GM23338 (cell line): ENCODE measurements around the gene FCHO2. TPM values are rescaled to one million over a fixed set of nuclear protein-coding genes. Genes with fewer than 3 reads are reported as not detected.

Experiments
- ATAC-seq: fragments of 200-7000 bp; cut with Tn5 transposase; 3 replicates; pipeline ENCODE4 v1.9.1; 2020
- DNase-seq: peaks from one replicate; pipeline ENCODE4 v3.0.0-alpha.2; 2015; ENCODE audit warnings: low spot score
- H2AFZ ChIP-seq: fragments of 200-600 bp; sonication (generic); 2 replicates; pipeline ENCODE4 v1.8.0; 2016; ENCODE audit warnings: antibody characterized with exemption, mild to moderate bottlenecking, moderate library complexity
- H3F3A ChIP-seq: fragments of 200-600 bp; sonication (generic); replicated peaks from 2 replicates; pipeline ENCODE4 v1.8.0; 2017; ENCODE audit warnings: antibody characterized with exemption, mixed run types, low read depth
- H3K27ac ChIP-seq: fragments of 200-600 bp; sonication (generic); 2 replicates; pipeline ENCODE4 v1.6.1; 2016; ENCODE audit warnings: low read depth
- H3K27me3 ChIP-seq: fragments of 200-600 bp; sonication (generic); 2 replicates; pipeline ENCODE4 v1.8.0; 2016; ENCODE audit warnings: mild to moderate bottlenecking, mixed run types, moderate library complexity; ENCODE audit not compliant: insufficient read depth
- H3K36me3 ChIP-seq: fragments of 200-600 bp; sonication (generic); 2 replicates; pipeline ENCODE4 v1.8.0; 2016; ENCODE audit warnings: mild to moderate bottlenecking; ENCODE audit not compliant: insufficient read depth
- H3K4me1 ChIP-seq: fragments of 200-600 bp; sonication (generic); 2 replicates; pipeline ENCODE4 v1.8.0; 2016; ENCODE audit warnings: mild to moderate bottlenecking, moderate library complexity; ENCODE audit not compliant: insufficient read depth
- H3K4me2 ChIP-seq: fragments of 200-600 bp; sonication (generic); 2 replicates; pipeline ENCODE4 v1.7.1; 2017; ENCODE audit warnings: mixed run types
- H3K4me3 ChIP-seq: fragments of 200-600 bp; sonication (generic); 2 replicates; pipeline ENCODE4 v1.6.1; 2016; ENCODE audit warnings: mixed run types
- H3K79me2 ChIP-seq: fragments of 200-600 bp; sonication (generic); replicated peaks from 2 replicates; pipeline ENCODE4 v1.8.0; 2017; ENCODE audit warnings: mild to moderate bottlenecking; ENCODE audit not compliant: insufficient read depth
- H3K9me2 ChIP-seq: fragments of 200-600 bp; sonication (generic); 2 replicates; pipeline ENCODE4 v1.8.0; 2017; ENCODE audit not compliant: insufficient read depth
- H4K20me1 ChIP-seq: fragments of 200-600 bp; sonication (generic); replicated peaks from 2 replicates; pipeline ENCODE4 v1.8.0; 2017; ENCODE audit warnings: mild to moderate bottlenecking; ENCODE audit not compliant: insufficient read depth
- H3K27ac Mint-ChIP-seq: 2 replicates; pipeline ENCODE4 v1.8.0; 2020; ENCODE audit warnings: inconsistent platforms, mild to moderate bottlenecking, moderate library complexity, mixed read lengths
- H3K27me3 Mint-ChIP-seq: 3 replicates; pipeline ENCODE4 v1.8.0; 2022; ENCODE audit warnings: low read depth, mild to moderate bottlenecking, moderate library complexity, mixed read lengths, inconsistent platforms; ENCODE audit not compliant: insufficient read depth, poor library complexity
- H3K36me3 Mint-ChIP-seq: 3 replicates; pipeline ENCODE4 v1.8.0; 2021; ENCODE audit warnings: low read depth, mild to moderate bottlenecking, inconsistent platforms, moderate library complexity, mixed read lengths
- H3K4me1 Mint-ChIP-seq: 3 replicates; pipeline ENCODE4 v1.8.0; 2020; ENCODE audit warnings: mild to moderate bottlenecking, inconsistent platforms, mixed read lengths
- H3K4me3 Mint-ChIP-seq: 3 replicates; pipeline ENCODE4 v1.8.0; 2021; ENCODE audit warnings: moderate library complexity, mild to moderate bottlenecking, inconsistent platforms, mixed read lengths
- H3K9me3 Mint-ChIP-seq: 3 replicates; pipeline ENCODE4 v1.8.0; 2020; ENCODE audit warnings: moderate library complexity, mild to moderate bottlenecking, inconsistent platforms, mixed read lengths
- CREB1 ChIP-seq: fragments of 250-450 bp; sonication (Bioruptor Pico); IDR thresholded peaks from 2 replicates; pipeline ENCODE4 v1.5.0; 2020; ENCODE audit warnings: low read depth, mild to moderate bottlenecking, moderate library complexity
- EZH2 ChIP-seq: fragments of 200-600 bp; sonication (generic); IDR thresholded peaks from one replicate; pipeline ENCODE4 v1.8.0; 2017; ENCODE audit warnings: antibody characterized with exemption, mild to moderate bottlenecking, low read depth; ENCODE audit not compliant: unreplicated experiment
- EZH2phosphoT487 ChIP-seq: fragments of 200-600 bp; sonication (generic); IDR thresholded peaks from one replicate; pipeline ENCODE4 v1.8.1; 2018; ENCODE audit warnings: antibody characterized with exemption; ENCODE audit not compliant: unreplicated experiment
- JUNB ChIP-seq: IDR thresholded peaks from one replicate; pipeline ENCODE4 v1.6.1; 2016; ENCODE audit warnings: antibody characterized with exemption; ENCODE audit not compliant: unreplicated experiment
- NANOG ChIP-seq: IDR thresholded peaks from 2 replicates; pipeline ENCODE4 v1.6.1; 2016; ENCODE audit warnings: antibody characterized with exemption, borderline replicate concordance
- POLR2AphosphoS5 ChIP-seq: IDR thresholded peaks from 2 replicates; pipeline ENCODE4 v1.6.1; 2016; ENCODE audit warnings: antibody characterized with exemption, low read depth
- STAT1 ChIP-seq: IDR thresholded peaks from one replicate; pipeline ENCODE4 v1.6.1; 2016; ENCODE audit warnings: antibody characterized with exemption; ENCODE audit not compliant: unreplicated experiment
- ZNF114 ChIP-seq: fragments of 250-450 bp; sonication (Bioruptor Pico); IDR thresholded peaks from 2 replicates; pipeline ENCODE4 v1.5.0; 2020; ENCODE audit warnings: mild to moderate bottlenecking, moderate library complexity
- ZNF331 ChIP-seq: fragments of 250-450 bp; sonication (Bioruptor Pico); IDR thresholded peaks from 2 replicates; pipeline ENCODE4 v1.5.0; 2020; ENCODE audit warnings: low read depth, mild to moderate bottlenecking, moderate library complexity
- polyA plus RNA-seq: library from polyadenylated mRNA; unstranded; fragments of >200 nt; fragmentation: Nextera tagmentation; extraction: Ambion mirVana; gene quantifications from 2 replicates; pipeline ENCODE4 v1.2.1, GENCODE V29; 2016
- total RNA-seq: library from RNA; depleted of rRNA; stranded (reverse); fragments of >200 nt; shearing (Covaris generic); gene quantifications from 2 replicates; pipeline ENCODE4 v1.2.3, GENCODE V29; 2014
- TF ChIP-seq, protein P1 (sequence below): IDR thresholded peaks from 2 replicates; pipeline ENCODE4 v1.6.1; 2016; ENCODE audit warnings: antibody characterized with exemption
- TF ChIP-seq, protein P2 (sequence below), 2 experiments: fragments of 200-600 bp in 1 of 2; sonication (generic) in 1 of 2; conservative IDR thresholded peaks; 2 replicates each; pipeline versions ENCODE4 v1.5.1 to v1.6.1; 2016 to 2017; ENCODE audit warnings: antibody characterized with exemption in 2 of 2, low read depth in 2 of 2, mild to moderate bottlenecking in 2 of 2, moderate library complexity in 1 of 2
- TF ChIP-seq, protein P3 (sequence below): IDR thresholded peaks from one replicate; pipeline ENCODE4 v1.6.1; 2018; ENCODE audit warnings: antibody characterized with exemption; ENCODE audit not compliant: unreplicated experiment
- TF ChIP-seq, protein P4 (sequence below): fragments of 250-450 bp; sonication (Bioruptor Pico); IDR thresholded peaks from 2 replicates; pipeline ENCODE4 v1.5.0; 2020; ENCODE audit warnings: mild to moderate bottlenecking, moderate library complexity

FCHO2 gene
- total and polyA plus RNA-seq, 2 experiments from 2014 or later: 8.4 to 10.1 TPM

DNA sequence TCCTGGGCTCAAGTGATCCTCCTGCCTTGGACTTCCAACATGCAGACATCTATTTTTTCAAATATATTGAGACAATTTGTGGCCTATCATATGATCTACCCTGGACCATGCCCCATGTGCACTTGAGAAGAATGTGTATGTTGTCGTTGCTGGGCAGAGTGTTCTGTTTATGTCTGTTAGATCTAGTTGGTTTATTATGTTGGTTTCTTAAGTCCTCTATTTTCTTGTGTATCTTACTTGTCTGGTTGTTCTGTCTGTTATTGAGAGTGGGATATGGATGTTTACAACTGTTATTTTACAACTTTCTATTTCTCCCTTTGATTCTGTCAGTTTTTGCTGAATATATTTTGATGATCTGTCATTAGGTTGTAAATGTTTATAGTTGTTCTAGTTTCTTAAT is 154.3 kb downstream of the FCHO2 start:
- ATAC-seq (no peak), DNase-seq (no peak)
- no peaks in the 10 kb centered on the region for H4K20me1 ChIP-seq
- H2AFZ ChIP-seq: no peak overlapping the region
- no peaks in the 10 kb centered on the region for H3K79me2 ChIP-seq
- Mint-ChIP-seq H3K4me1 (peaks cover 5% of the 10 kb centered on the region; the same call in 2 of the 3 replicates), H3K27me3 (no peaks in the 10 kb centered on the region), H3K27ac (no peak overlapping the region), H3K4me3 (no peak overlapping the region), H3K9me3 (peaks cover 6% of the 10 kb centered on the region; the same call in 1 of the 3 replicates), H3K36me3 (no peaks in the 10 kb centered on the region; the same call in 2 of the 3 replicates)
- TF ChIP-seq NANOG: no peak
- TF ChIP-seq, protein P1, sequence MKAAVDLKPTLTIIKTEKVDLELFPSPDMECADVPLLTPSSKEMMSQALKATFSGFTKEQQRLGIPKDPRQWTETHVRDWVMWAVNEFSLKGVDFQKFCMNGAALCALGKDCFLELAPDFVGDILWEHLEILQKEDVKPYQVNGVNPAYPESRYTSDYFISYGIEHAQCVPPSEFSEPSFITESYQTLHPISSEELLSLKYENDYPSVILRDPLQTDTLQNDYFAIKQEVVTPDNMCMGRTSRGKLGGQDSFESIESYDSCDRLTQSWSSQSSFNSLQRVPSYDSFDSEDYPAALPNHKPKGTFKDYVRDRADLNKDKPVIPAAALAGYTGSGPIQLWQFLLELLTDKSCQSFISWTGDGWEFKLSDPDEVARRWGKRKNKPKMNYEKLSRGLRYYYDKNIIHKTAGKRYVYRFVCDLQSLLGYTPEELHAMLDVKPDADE: no peak
- no peak for TF ChIP-seq ZNF114 (CRISPR knock-in tag)
- no peak for TF ChIP-seq CREB1
- TF ChIP-seq EZH2phosphoT487: no peak
- TF ChIP-seq, protein P2, sequence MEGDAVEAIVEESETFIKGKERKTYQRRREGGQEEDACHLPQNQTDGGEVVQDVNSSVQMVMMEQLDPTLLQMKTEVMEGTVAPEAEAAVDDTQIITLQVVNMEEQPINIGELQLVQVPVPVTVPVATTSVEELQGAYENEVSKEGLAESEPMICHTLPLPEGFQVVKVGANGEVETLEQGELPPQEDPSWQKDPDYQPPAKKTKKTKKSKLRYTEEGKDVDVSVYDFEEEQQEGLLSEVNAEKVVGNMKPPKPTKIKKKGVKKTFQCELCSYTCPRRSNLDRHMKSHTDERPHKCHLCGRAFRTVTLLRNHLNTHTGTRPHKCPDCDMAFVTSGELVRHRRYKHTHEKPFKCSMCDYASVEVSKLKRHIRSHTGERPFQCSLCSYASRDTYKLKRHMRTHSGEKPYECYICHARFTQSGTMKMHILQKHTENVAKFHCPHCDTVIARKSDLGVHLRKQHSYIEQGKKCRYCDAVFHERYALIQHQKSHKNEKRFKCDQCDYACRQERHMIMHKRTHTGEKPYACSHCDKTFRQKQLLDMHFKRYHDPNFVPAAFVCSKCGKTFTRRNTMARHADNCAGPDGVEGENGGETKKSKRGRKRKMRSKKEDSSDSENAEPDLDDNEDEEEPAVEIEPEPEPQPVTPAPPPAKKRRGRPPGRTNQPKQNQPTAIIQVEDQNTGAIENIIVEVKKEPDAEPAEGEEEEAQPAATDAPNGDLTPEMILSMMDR (conservative IDR thresholded peaks at IDR 0.05; ENCODE audit: low read depth in 2 of 2): no peak
- no peak for TF ChIP-seq POLR2AphosphoS5
- no peak for TF ChIP-seq EZH2
- TF ChIP-seq, protein P3, sequence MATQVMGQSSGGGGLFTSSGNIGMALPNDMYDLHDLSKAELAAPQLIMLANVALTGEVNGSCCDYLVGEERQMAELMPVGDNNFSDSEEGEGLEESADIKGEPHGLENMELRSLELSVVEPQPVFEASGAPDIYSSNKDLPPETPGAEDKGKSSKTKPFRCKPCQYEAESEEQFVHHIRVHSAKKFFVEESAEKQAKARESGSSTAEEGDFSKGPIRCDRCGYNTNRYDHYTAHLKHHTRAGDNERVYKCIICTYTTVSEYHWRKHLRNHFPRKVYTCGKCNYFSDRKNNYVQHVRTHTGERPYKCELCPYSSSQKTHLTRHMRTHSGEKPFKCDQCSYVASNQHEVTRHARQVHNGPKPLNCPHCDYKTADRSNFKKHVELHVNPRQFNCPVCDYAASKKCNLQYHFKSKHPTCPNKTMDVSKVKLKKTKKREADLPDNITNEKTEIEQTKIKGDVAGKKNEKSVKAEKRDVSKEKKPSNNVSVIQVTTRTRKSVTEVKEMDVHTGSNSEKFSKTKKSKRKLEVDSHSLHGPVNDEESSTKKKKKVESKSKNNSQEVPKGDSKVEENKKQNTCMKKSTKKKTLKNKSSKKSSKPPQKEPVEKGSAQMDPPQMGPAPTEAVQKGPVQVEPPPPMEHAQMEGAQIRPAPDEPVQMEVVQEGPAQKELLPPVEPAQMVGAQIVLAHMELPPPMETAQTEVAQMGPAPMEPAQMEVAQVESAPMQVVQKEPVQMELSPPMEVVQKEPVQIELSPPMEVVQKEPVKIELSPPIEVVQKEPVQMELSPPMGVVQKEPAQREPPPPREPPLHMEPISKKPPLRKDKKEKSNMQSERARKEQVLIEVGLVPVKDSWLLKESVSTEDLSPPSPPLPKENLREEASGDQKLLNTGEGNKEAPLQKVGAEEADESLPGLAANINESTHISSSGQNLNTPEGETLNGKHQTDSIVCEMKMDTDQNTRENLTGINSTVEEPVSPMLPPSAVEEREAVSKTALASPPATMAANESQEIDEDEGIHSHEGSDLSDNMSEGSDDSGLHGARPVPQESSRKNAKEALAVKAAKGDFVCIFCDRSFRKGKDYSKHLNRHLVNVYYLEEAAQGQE: no peak
- TF ChIP-seq, protein P4, sequence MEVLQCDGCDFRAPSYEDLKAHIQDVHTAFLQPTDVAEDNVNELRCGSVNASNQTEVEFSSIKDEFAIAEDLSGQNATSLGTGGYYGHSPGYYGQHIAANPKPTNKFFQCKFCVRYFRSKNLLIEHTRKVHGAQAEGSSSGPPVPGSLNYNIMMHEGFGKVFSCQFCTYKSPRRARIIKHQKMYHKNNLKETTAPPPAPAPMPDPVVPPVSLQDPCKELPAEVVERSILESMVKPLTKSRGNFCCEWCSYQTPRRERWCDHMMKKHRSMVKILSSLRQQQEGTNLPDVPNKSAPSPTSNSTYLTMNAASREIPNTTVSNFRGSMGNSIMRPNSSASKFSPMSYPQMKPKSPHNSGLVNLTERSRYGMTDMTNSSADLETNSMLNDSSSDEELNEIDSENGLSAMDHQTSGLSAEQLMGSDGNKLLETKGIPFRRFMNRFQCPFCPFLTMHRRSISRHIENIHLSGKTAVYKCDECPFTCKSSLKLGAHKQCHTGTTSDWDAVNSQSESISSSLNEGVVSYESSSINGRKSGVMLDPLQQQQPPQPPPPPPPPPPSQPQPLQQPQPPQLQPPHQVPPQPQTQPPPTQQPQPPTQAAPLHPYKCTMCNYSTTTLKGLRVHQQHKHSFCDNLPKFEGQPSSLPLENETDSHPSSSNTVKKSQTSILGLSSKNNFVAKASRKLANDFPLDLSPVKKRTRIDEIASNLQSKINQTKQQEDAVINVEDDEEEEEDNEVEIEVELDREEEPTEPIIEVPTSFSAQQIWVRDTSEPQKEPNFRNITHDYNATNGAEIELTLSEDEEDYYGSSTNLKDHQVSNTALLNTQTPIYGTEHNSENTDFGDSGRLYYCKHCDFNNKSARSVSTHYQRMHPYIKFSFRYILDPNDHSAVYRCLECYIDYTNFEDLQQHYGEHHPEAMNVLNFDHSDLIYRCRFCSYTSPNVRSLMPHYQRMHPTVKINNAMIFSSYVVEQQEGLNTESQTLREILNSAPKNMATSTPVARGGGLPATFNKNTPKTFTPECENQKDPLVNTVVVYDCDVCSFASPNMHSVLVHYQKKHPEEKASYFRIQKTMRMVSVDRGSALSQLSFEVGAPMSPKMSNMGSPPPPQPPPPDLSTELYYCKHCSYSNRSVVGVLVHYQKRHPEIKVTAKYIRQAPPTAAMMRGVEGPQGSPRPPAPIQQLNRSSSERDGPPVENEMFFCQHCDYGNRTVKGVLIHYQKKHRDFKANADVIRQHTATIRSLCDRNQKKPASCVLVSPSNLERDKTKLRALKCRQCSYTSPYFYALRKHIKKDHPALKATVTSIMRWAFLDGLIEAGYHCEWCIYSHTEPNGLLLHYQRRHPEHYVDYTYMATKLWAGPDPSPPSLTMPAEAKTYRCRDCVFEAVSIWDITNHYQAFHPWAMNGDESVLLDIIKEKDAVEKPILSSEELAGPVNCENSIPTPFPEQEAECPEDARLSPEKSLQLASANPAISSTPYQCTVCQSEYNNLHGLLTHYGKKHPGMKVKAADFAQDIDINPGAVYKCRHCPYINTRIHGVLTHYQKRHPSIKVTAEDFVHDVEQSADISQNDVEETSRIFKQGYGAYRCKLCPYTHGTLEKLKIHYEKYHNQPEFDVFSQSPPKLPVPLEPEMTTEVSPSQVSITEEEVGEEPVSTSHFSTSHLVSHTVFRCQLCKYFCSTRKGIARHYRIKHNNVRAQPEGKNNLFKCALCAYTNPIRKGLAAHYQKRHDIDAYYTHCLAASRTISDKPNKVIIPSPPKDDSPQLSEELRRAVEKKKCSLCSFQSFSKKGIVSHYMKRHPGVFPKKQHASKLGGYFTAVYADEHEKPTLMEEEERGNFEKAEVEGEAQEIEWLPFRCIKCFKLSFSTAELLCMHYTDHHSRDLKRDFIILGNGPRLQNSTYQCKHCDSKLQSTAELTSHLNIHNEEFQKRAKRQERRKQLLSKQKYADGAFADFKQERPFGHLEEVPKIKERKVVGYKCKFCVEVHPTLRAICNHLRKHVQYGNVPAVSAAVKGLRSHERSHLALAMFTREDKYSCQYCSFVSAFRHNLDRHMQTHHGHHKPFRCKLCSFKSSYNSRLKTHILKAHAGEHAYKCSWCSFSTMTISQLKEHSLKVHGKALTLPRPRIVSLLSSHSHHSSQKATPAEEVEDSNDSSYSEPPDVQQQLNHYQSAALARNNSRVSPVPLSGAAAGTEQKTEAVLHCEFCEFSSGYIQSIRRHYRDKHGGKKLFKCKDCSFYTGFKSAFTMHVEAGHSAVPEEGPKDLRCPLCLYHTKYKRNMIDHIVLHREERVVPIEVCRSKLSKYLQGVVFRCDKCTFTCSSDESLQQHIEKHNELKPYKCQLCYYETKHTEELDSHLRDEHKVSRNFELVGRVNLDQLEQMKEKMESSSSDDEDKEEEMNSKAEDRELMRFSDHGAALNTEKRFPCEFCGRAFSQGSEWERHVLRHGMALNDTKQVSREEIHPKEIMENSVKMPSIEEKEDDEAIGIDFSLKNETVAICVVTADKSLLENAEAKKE (CRISPR knock-in tag): no peak
- TF ChIP-seq STAT1: no peak
- no peak for TF ChIP-seq ZNF331 (CRISPR knock-in tag)
- TF ChIP-seq JUNB: no peak
- H3K4me3 ChIP-seq: no peak overlapping the region
- H3K27me3 ChIP-seq: no peaks in the 10 kb centered on the region
- H3F3A ChIP-seq: no peaks in the 10 kb centered on the region
- no peak overlapping the region for H3K27ac ChIP-seq
- H3K4me2 ChIP-seq: no peak overlapping the region
- no peaks in the 10 kb centered on the region for H3K36me3 ChIP-seq
- H3K9me2 ChIP-seq: 0 out of 2 replicates have a peak, but pooled peaks cover 3% of the 10 kb centered on the region
- 0 out of 2 replicates have a peak, but pooled peaks cover 5% of the 10 kb centered on the region for H3K4me1 ChIP-seq
